HAP-1 (cell line): Measurements from ENCODE around the gene ARMC6.
A peak's percentile ranks its signal among the peaks of the same experiment; 100 is the strongest.

Experiments used
- DNase-seq, 2 experiments: peaks; one replicate each; pipeline ENCODE4 v3.0.0-alpha.2; 2016 to 2020; ENCODE audit warnings: low spot score in 2 of 2
- H3K27me3 ChIP-seq: fragments of 250-450 bp; sonication (Bioruptor Pico); 2 replicates; pipeline ENCODE4 v1.5.1; 2020; ENCODE audit warnings: low read depth, mild to moderate bottlenecking, moderate library complexity
- H3K36me3 ChIP-seq: fragments of 250-450 bp; sonication (Bioruptor Pico); replicated peaks from 2 replicates; pipeline ENCODE4 v1.5.1; 2020; ENCODE audit warnings: mild to moderate bottlenecking
- H3K4me1 ChIP-seq: fragments of 250-450 bp; sonication (Bioruptor Pico); 2 replicates; pipeline ENCODE4 v1.5.1; 2020; ENCODE audit warnings: mild to moderate bottlenecking
- H3K4me3 ChIP-seq: fragments of 250-450 bp; sonication (Bioruptor Pico); 2 replicates; pipeline ENCODE4 v1.5.1; 2020; ENCODE audit warnings: mild to moderate bottlenecking, moderate library complexity
- H3K9me3 ChIP-seq: fragments of 250-450 bp; sonication (Bioruptor Pico); 2 replicates; pipeline ENCODE4 v1.5.1; 2020; ENCODE audit warnings: mild to moderate bottlenecking, moderate library complexity
- in situ Hi-C: fragments of 300-500 bp; cut with MboI; formaldehyde crosslinking; loops from 3 replicates; pipeline ENCODE4 v1.14.3; 2020; ENCODE audit warnings: low sequenced_read_pairs, inconsistent platforms, mixed read lengths

Gene ARMC6

DNA sequence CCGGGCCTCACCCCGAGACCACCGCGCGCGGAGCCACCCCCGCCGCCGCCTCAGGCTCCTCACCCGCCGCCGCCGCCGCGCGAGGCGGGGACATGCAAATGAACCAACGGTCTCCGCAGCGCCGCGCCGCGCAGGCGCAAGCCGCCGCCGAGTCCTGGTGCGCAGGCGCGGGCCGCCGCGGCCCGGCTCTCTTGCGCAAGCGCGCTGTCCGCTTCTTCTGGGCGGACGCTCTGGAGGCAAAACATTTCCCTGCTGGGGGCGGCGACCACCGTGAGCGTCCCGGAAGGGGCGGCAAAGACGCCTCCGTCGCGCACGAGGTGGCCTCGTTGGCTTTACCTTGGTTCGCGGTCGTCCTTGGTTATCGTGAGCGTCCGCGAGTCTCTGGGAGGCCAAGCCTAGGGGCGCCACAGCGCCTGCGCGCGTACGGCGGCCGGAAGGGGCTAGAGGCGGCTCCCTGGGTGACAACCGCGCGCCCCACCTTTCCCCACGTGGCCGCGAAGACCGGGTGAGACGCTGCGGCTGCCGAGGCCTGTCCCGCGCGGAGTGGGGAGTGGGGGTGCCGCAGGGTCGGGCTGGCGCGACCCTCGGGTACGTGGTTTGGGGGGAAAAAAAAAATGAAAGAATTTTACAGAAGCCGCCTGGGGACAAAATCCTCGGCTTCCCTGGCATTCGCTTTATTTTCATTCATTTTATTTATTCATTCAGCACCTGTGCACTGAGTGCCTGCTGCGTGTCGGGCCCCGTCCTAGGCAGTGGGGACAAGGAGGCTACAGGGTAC is at the start of gene ARMC6, which contains the start of gene SUGP2:
Gene ARMC6, plus strand, starts transcription at position 178 of the 778 bp plus-strand sequence. CDS start 607 bp downstream, outside the sequence.
Gene SUGP2, minus strand, starts transcription at position 92 of the 778 bp plus-strand sequence. CDS start 2,446 bp downstream, outside the sequence.
- Histone ChIP-seq H3K4me1 (peaks cover 8% of the 10 kb centered on the region; the same call in 1 of the 2 replicates), H3K27me3 (no peaks in the 10 kb centered on the region), H3K4me3 (peak within 1 kb of the TSS; percentile 84), H3K9me3 (peaks cover 7% of the 10 kb centered on the region), H3K36me3 (peaks cover 47% of the 10 kb centered on the region)
- in situ Hi-C loops: no loop called here
- DNase-seq: peak; percentile 86 to 87

GRCh38 chr19:18984251-18984650 is 49.2 kb upstream of the ARMC6 start:
- no peak overlapping the region for H3K4me3 ChIP-seq
- peaks cover 21% of the 10 kb centered on the region; the same call in 1 of the 2 replicates for H3K27me3 ChIP-seq
- DNase-seq: no peak
- no peaks in the 10 kb centered on the region for H3K9me3 ChIP-seq
- in situ Hi-C loops: loop anchor here (10.0 kb wide), 1 partner anchor 529 kb away; no protein-coding TSS in a partner anchor
- no peaks in the 10 kb centered on the region; the same call in 1 of the 2 replicates for H3K4me1 ChIP-seq
- no peaks in the 10 kb centered on the region for H3K36me3 ChIP-seq

GRCh38 chr19:18985257-18985656 is 48.1 kb upstream of the ARMC6 start:
- no peaks in the 10 kb centered on the region; the same call in 1 of the 2 replicates for H3K4me1 ChIP-seq
- no peak overlapping the region for H3K4me3 ChIP-seq
- in situ Hi-C loops: loop anchor here (10.0 kb wide), 1 partner anchor 530 kb away; no protein-coding TSS in a partner anchor
- DNase-seq: no peak
- H3K9me3 ChIP-seq: no peaks in the 10 kb centered on the region
- H3K36me3 ChIP-seq: no peaks in the 10 kb centered on the region
- peaks cover 21% of the 10 kb centered on the region; the same call in 1 of the 2 replicates for H3K27me3 ChIP-seq

DNA sequence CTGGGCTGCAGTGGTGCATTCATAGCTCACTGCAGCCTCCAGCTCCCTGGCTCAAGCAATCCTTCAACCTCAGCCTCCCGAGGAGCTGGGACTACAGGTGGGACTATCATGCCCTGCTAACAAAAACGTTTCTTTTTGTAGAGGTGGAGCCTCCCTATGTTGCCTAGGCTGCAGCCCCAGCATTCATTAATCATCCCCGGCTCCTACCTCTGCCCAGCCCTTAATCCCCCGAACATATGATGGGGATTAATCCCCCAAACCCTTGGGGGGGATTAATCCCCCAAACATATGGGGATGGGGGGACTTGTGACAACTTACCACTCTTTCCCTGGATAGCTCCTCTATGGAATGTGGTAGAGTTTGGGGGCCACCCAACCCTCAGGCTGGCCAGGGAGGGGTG is 45.9 kb upstream of the ARMC6 start:
- H3K4me1 ChIP-seq: no peaks in the 10 kb centered on the region; the same call in 1 of the 2 replicates
- in situ Hi-C loops: loop anchor here (10.0 kb wide), 1 partner anchor 533 kb away; no protein-coding TSS in a partner anchor
- peaks cover 18% of the 10 kb centered on the region; the same call in 1 of the 2 replicates for H3K27me3 ChIP-seq
- H3K36me3 ChIP-seq: peaks cover 1% of the 10 kb centered on the region; the same call in 1 of the 2 replicates
- H3K9me3 ChIP-seq: no peaks in the 10 kb centered on the region
- no peak overlapping the region for H3K4me3 ChIP-seq
- no peak for DNase-seq

DNA sequence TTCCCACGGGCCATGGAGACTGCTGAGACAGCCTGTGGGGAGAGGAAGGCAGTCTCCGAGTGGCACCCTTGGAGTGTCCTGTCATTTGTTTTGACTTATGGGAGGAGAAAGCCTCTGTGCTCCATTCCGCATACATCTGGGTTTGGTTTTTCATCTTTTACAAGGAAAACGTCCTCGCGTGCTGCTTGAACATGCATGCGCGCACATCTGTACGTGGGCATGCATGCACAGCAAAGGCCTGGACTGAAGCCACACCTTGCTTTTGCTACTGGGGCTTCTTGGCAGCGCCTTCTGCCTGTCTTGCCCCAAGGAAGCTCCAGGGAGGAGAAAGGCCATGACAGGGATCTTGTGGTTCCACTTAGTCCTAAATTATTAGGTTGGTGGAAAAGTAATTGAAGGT is 44.1 kb upstream of the ARMC6 start:
- Histone ChIP-seq H3K9me3 (no peaks in the 10 kb centered on the region), H3K36me3 (peaks cover 20% of the 10 kb centered on the region), H3K4me3 (no peak overlapping the region), H3K27me3 (peaks cover 11% of the 10 kb centered on the region; the same call in 1 of the 2 replicates), H3K4me1 (no peaks in the 10 kb centered on the region; the same call in 1 of the 2 replicates)
- no peak for DNase-seq
- in situ Hi-C loops: loop anchor here (10.0 kb wide), 1 partner anchor 535 kb away; no protein-coding TSS in a partner anchor

DNA sequence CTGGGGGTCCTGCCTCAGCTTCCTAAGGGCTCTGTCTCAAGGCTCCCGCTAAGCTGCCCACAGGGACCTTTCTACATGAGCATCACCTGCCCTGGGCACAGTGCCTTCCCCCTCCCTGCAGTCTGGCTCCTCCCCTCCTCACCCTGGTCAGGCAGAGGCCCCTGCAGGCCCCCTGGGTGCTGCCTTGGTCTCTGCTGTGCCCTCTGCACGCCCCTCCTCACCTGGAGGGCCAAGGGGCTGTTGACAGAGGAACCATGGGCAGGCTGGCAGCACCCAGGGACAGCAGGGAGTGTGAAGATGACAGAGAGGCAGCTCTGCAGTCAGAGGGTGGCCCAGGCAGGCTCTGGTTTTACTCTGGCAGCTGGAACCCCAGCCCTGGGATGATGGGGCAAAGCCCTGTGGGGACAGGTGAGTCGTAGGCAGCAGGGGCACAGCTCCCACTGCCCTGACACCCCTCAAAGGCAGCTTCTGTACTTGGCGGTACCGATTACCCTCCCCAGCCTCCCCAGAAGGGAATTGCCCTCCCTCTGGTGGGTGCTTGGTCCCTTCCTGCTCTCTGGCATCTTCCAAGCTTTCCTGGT is 43.2 kb upstream of the ARMC6 start:
- DNase-seq: no peak
- no peaks in the 10 kb centered on the region for H3K9me3 ChIP-seq
- in situ Hi-C loops: no loop called here
- H3K4me1 ChIP-seq: no peaks in the 10 kb centered on the region; the same call in 1 of the 2 replicates
- H3K27me3 ChIP-seq: peaks cover 4% of the 10 kb centered on the region; the same call in 1 of the 2 replicates
- H3K36me3 ChIP-seq: peaks cover 29% of the 10 kb centered on the region
- no peak overlapping the region for H3K4me3 ChIP-seq

- no peak for DNase-seq
- H3K27me3 ChIP-seq: no peaks in the 10 kb centered on the region
- H3K36me3 ChIP-seq: peaks cover 33% of the 10 kb centered on the region
- H3K9me3 ChIP-seq: no peaks in the 10 kb centered on the region
- H3K4me3 ChIP-seq: no peak overlapping the region
- in situ Hi-C loops: no loop called here
- no peaks in the 10 kb centered on the region for H3K4me1 ChIP-seq
Observed at GRCh38 chr19:18991006-18991405, 42.4 kb upstream of the ARMC6 start.

GRCh38 chr19:18991468-18991867 is 41.9 kb upstream of the ARMC6 start:
- H3K9me3 ChIP-seq: no peaks in the 10 kb centered on the region
- H3K27me3 ChIP-seq: no peaks in the 10 kb centered on the region
- in situ Hi-C loops: no loop called here
- no peak overlapping the region for H3K4me3 ChIP-seq
- H3K36me3 ChIP-seq: peaks cover 33% of the 10 kb centered on the region
- DNase-seq: no peak
- H3K4me1 ChIP-seq: no peaks in the 10 kb centered on the region

GRCh38 chr19:18992696-18993095 is 40.7 kb upstream of the ARMC6 start:
- in situ Hi-C loops: no loop called here
- Histone ChIP-seq H3K36me3 (peaks cover 39% of the 10 kb centered on the region), H3K9me3 (no peaks in the 10 kb centered on the region)

GRCh38 chr19:18993115-18993514 is 40.3 kb upstream of the ARMC6 start:
- DNase-seq: no peak
- Histone ChIP-seq H3K4me3 (no peak overlapping the region), H3K36me3 (peaks cover 39% of the 10 kb centered on the region), H3K4me1 (no peaks in the 10 kb centered on the region), H3K27me3 (no peaks in the 10 kb centered on the region), H3K9me3 (no peaks in the 10 kb centered on the region)
- in situ Hi-C loops: no loop called here

More at GRCh38 chr19:18992696-18993095, 40.7 kb upstream of the ARMC6 start:
- Histone ChIP-seq H3K27me3 (no peaks in the 10 kb centered on the region), H3K4me3 (no peak overlapping the region), H3K4me1 (no peaks in the 10 kb centered on the region)
- DNase-seq: no peak

GRCh38 chr19:18995804-18996241 is 37.6 kb upstream of the ARMC6 start:
- Histone ChIP-seq H3K4me1 (no peaks in the 10 kb centered on the region), H3K4me3 (no peak overlapping the region), H3K36me3 (peaks cover 64% of the 10 kb centered on the region), H3K27me3 (no peaks in the 10 kb centered on the region), H3K9me3 (no peaks in the 10 kb centered on the region)
- peak; percentile 79 to 83 for DNase-seq
- in situ Hi-C loops: no loop called here

DNA sequence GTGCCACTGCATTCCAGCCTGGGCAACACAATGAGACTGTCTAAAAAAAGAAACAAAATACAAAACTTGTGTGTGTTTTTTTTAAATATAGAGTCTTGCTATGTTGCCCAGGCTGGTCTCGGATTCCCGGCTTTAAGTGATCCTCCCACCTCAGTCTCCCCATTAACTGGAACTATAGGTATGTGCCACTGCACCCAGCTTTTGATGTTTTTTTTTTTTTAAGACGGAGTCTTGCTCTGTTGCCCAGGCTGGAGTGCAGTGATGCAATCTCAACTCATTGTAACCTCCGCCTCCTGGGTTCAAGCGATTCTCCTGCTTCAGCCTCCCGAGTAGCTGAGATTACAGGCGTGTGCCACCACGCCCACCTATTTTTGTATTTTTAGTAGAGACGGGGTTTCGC is 37.1 kb upstream of the ARMC6 start:
- in situ Hi-C loops: no loop called here
- no peaks in the 10 kb centered on the region for H3K9me3 ChIP-seq
- peaks cover 69% of the 10 kb centered on the region for H3K36me3 ChIP-seq
- H3K4me1 ChIP-seq: no peaks in the 10 kb centered on the region
- DNase-seq: no peak
- H3K27me3 ChIP-seq: no peaks in the 10 kb centered on the region
- no peak overlapping the region for H3K4me3 ChIP-seq

- H3K9me3 ChIP-seq: no peaks in the 10 kb centered on the region
- no peaks in the 10 kb centered on the region for H3K27me3 ChIP-seq
- in situ Hi-C loops: no loop called here
- no peaks in the 10 kb centered on the region for H3K4me1 ChIP-seq
- no peak overlapping the region for H3K4me3 ChIP-seq
- no peak for DNase-seq
- H3K36me3 ChIP-seq: peaks cover 75% of the 10 kb centered on the region
Observed at GRCh38 chr19:18996796-18997394, 36.5 kb upstream of the ARMC6 start.
